ENCODE data around the gene MIPOL1.
"Not testable (repeated sequence)": the region's sequence is repeated elsewhere in the genome, so short reads cannot be mapped to it uniquely, and the experiment has no call there.

MIPOL1 gene

GRCh38 chr14:37375566-37375965 is 177.8 kb downstream of the MIPOL1 start:
- H3K36me3 ChIP-seq (ENCODE audit: control insufficient read depth, insufficient read depth, low read length) = no peaks in the 10 kb centered on the region
- H3K27me3 ChIP-seq (replicated peaks; ENCODE audit: control insufficient read depth, insufficient read depth, low read length, poor library complexity, severe bottlenecking) = no peaks in the 10 kb centered on the region
- H3K4me3 ChIP-seq (ENCODE audit: insufficient read depth, low read depth, low read length, poor library complexity, severe bottlenecking) = no peak overlapping the region
- H3K4me1 ChIP-seq (ENCODE audit: control insufficient read depth, insufficient read depth, low read length, poor library complexity, severe bottlenecking) = no peaks in the 10 kb centered on the region
- DNase-seq = no peak
- no peaks in the 10 kb centered on the region for H3K9me3 ChIP-seq (ENCODE audit: control insufficient read depth, low read length)
- no peak overlapping the region for H3K27ac ChIP-seq (ENCODE audit: insufficient read depth, low read length, poor library complexity, severe bottlenecking)

DNA sequence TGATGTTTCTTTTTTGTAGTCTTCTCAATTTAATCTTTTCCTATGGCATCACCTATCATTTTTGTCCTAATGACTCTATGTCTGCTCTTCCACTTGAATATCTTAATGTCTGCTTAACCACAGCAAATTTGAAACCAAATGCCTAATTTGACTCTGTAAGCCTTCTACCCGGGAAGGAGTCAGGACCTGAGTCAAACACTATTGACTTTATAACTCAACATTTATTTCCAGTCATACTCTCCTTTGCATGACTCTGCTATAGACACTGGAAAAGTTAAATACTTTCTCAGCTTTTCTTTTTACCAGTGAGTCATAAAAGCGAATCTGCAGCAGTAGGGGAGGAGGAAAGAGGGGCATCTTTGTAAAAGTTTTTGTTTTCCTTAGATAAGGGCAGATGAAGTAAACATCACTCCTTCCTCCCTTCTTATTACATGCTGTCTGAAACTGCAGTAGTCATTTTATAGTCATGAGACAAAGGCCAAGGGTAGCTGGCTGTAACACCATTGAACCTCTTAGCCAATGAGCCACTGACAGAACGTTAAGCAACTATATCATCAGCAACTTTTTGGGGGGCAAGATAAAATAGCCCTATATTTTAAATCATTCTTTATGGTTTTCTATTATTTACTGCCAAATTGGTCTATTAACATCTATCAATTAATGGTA is 179.3 kb downstream of the MIPOL1 start:
- no peak for DNase-seq
- Histone ChIP-seq H3K27ac (ENCODE audit: insufficient read depth, low read length, poor library complexity, severe bottlenecking) (no peak overlapping the region), H3K4me1 (ENCODE audit: control insufficient read depth, insufficient read depth, low read length, poor library complexity, severe bottlenecking) (no peaks in the 10 kb centered on the region), H3K36me3 (ENCODE audit: control insufficient read depth, insufficient read depth, low read length) (no peaks in the 10 kb centered on the region), H3K27me3 (replicated peaks; ENCODE audit: control insufficient read depth, insufficient read depth, low read length, poor library complexity, severe bottlenecking) (no peaks in the 10 kb centered on the region), H3K4me3 (ENCODE audit: insufficient read depth, low read depth, low read length, poor library complexity, severe bottlenecking) (no peak overlapping the region), H3K9me3 (ENCODE audit: control insufficient read depth, low read length) (no peaks in the 10 kb centered on the region)

DNA sequence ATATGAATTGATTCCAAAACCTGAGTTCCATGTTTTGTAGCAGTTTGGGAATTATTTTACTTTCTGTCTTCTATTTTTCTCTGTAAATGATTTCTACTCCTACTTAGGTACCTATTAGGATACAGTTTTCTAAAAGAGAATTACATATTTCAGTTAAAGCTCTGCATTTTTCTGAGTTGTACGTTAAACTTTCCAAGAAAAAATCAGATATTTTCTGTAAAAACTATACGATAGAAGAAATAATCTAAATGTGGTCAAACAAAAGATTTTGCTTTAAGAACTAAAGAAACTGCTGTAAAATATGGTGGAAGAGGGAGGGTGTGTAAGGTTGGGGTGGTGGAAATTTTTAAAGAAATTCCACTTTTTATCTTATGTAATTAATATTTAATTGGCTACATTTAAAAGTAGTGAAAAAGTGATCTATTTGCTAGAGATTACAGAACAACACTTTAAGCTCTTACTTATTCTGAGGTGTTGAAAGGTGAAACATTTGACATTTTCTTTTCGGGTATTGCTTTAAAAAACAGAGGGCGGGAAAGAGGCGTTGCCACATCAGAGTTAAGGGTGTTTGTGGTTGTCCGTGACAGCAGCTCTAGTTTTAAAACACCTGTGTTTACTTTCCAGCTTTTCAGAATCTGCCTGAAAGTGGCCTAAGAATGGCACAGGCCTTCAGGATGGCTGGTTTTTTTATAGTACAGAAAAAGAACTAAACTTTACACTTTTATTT is 187.3 kb downstream of the MIPOL1 start:
- no peaks in the 10 kb centered on the region for H3K36me3 ChIP-seq (ENCODE audit: control insufficient read depth, insufficient read depth, low read length)
- no peak overlapping the region for H3K4me3 ChIP-seq (ENCODE audit: insufficient read depth, low read depth, low read length, poor library complexity, severe bottlenecking)
- H3K4me1 ChIP-seq (ENCODE audit: control insufficient read depth, insufficient read depth, low read length, poor library complexity, severe bottlenecking) = no peaks in the 10 kb centered on the region
- no peaks in the 10 kb centered on the region for H3K9me3 ChIP-seq (ENCODE audit: control insufficient read depth, low read length)
- H3K27me3 ChIP-seq (replicated peaks; ENCODE audit: control insufficient read depth, insufficient read depth, low read length, poor library complexity, severe bottlenecking) = no peaks in the 10 kb centered on the region
- DNase-seq = no peak
- no peak overlapping the region for H3K27ac ChIP-seq (ENCODE audit: insufficient read depth, low read length, poor library complexity, severe bottlenecking)

DNA sequence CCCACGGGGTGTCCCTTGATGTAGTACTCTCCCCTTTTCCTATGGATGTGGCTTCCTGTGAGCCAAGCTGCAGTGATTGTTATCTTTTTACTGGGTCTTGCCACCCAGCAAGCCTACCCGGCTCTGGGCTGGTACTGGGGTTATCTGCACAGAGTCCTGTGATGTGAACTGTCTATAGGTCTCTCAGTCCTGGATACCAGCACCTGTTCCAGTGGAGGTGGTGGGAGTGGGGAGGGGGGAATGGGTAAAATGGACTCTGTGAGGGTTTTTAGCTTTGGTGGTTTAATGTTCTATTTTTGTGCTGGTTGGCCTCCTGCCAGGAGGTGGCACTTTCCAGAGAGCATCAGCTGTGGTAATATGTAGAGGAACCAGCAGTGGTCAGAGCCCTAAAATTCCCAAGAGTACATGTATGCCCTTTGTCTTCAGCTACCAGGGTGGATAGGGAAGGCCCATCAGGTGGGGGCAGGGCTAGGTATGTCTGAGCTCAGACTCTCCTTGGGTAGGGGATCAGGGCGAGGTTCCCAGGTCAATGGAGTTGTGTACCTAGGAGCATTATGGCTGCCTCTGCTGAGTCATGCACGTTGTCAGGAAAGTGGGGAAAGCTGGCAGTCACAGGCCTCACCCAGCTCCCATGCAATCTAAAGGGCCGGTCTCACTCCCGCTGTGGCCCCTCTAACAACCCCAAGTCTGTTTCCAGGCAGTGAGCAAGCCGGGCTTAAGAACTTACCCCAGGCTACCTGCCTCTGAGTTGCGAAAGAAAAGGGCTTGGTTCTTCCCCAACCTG is 199.6 kb downstream of the MIPOL1 start:
- H3K36me3 ChIP-seq (ENCODE audit: control insufficient read depth, insufficient read depth, low read length); H3K27ac ChIP-seq (ENCODE audit: insufficient read depth, low read length, poor library complexity, severe bottlenecking); H3K4me3 ChIP-seq (ENCODE audit: insufficient read depth, low read depth, low read length, poor library complexity, severe bottlenecking); DNase-seq; H3K4me1 ChIP-seq (ENCODE audit: control insufficient read depth, insufficient read depth, low read length, poor library complexity, severe bottlenecking); H3K9me3 ChIP-seq (ENCODE audit: control insufficient read depth, low read length); H3K27me3 ChIP-seq (replicated peaks; ENCODE audit: control insufficient read depth, insufficient read depth, low read length, poor library complexity, severe bottlenecking): not testable (repeated sequence)

DNA sequence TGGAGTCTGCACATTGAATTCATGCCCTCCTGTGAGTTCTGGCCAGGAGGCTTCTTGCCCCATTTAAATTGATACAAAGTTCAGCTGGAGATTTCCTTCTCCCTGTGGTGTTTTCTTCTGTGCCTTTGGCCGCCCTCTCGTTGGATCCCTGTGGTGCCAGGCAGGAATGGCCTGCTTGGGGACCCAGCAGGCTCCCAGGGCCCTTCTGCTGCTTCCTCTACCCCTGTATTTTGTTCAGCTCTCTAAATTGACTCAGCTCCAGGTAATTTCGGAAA is 200.1 kb downstream of the MIPOL1 start:
- no peaks in the 10 kb centered on the region for H3K36me3 ChIP-seq (ENCODE audit: control insufficient read depth, insufficient read depth, low read length)
- no peaks in the 10 kb centered on the region for H3K27me3 ChIP-seq (replicated peaks; ENCODE audit: control insufficient read depth, insufficient read depth, low read length, poor library complexity, severe bottlenecking)
- H3K9me3 ChIP-seq (ENCODE audit: control insufficient read depth, low read length) = no peaks in the 10 kb centered on the region
- no peak for DNase-seq
- no peaks in the 10 kb centered on the region for H3K4me1 ChIP-seq (ENCODE audit: control insufficient read depth, insufficient read depth, low read length, poor library complexity, severe bottlenecking)
- H3K4me3 ChIP-seq (ENCODE audit: insufficient read depth, low read depth, low read length, poor library complexity, severe bottlenecking) = no peak overlapping the region
- H3K27ac ChIP-seq (ENCODE audit: insufficient read depth, low read length, poor library complexity, severe bottlenecking) = no peak overlapping the region

- Histone ChIP-seq H3K36me3 (ENCODE audit: control insufficient read depth, insufficient read depth, low read length) (no peaks in the 10 kb centered on the region), H3K9me3 (ENCODE audit: control insufficient read depth, low read length) (no peaks in the 10 kb centered on the region), H3K4me1 (ENCODE audit: control insufficient read depth, insufficient read depth, low read length, poor library complexity, severe bottlenecking) (no peaks in the 10 kb centered on the region), H3K4me3 (ENCODE audit: insufficient read depth, low read depth, low read length, poor library complexity, severe bottlenecking) (no peak overlapping the region), H3K27me3 (replicated peaks; ENCODE audit: control insufficient read depth, insufficient read depth, low read length, poor library complexity, severe bottlenecking) (no peaks in the 10 kb centered on the region), H3K27ac (ENCODE audit: insufficient read depth, low read length, poor library complexity, severe bottlenecking) (no peak overlapping the region)
- DNase-seq = no peak
These were observed 201.8 kb downstream of the MIPOL1 start for GRCh38 chr14:37399517-37399916.

GRCh38 chr14:37401093-37401492 is 203.4 kb downstream of the MIPOL1 start:
- H3K4me3 ChIP-seq (ENCODE audit: insufficient read depth, low read depth, low read length, poor library complexity, severe bottlenecking) = no peak overlapping the region
- no peak overlapping the region for H3K27ac ChIP-seq (ENCODE audit: insufficient read depth, low read length, poor library complexity, severe bottlenecking)
- H3K27me3 ChIP-seq (replicated peaks; ENCODE audit: control insufficient read depth, insufficient read depth, low read length, poor library complexity, severe bottlenecking) = no peaks in the 10 kb centered on the region
- no peaks in the 10 kb centered on the region for H3K4me1 ChIP-seq (ENCODE audit: control insufficient read depth, insufficient read depth, low read length, poor library complexity, severe bottlenecking)
- no peaks in the 10 kb centered on the region for H3K36me3 ChIP-seq (ENCODE audit: control insufficient read depth, insufficient read depth, low read length)
- no peaks in the 10 kb centered on the region for H3K9me3 ChIP-seq (ENCODE audit: control insufficient read depth, low read length)
- DNase-seq = no peak

DNA sequence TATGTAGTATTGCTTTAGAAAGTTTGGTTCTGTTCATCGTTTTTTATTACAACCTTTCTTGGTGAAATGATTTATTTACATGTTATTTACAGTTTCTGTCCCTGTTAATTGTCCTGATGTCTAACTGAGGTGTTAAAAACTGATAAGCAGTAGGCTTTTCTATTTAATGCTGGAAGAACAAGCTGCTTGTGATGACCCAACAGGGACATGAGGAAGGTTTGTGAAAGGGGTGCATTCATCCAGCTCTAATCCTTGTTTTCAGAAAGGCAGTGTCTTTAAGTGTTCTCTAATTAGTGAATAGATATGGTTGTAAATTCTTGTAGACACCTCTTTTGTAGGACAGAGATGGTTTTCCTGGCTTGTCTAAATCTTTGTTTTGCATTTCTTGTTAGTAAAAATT is 205.9 kb downstream of the MIPOL1 start:
- Histone ChIP-seq H3K9me3 (ENCODE audit: control insufficient read depth, low read length) (no peaks in the 10 kb centered on the region), H3K27ac (ENCODE audit: insufficient read depth, low read length, poor library complexity, severe bottlenecking) (no peak overlapping the region), H3K4me3 (ENCODE audit: insufficient read depth, low read depth, low read length, poor library complexity, severe bottlenecking) (no peak overlapping the region), H3K36me3 (ENCODE audit: control insufficient read depth, insufficient read depth, low read length) (no peaks in the 10 kb centered on the region), H3K4me1 (ENCODE audit: control insufficient read depth, insufficient read depth, low read length, poor library complexity, severe bottlenecking) (no peaks in the 10 kb centered on the region), H3K27me3 (replicated peaks; ENCODE audit: control insufficient read depth, insufficient read depth, low read length, poor library complexity, severe bottlenecking) (no peaks in the 10 kb centered on the region)
- no peak for DNase-seq

GRCh38 chr14:37406095-37406494 is 208.4 kb downstream of the MIPOL1 start:
- Histone ChIP-seq H3K9me3 (ENCODE audit: control insufficient read depth, low read length) (no peaks in the 10 kb centered on the region), H3K36me3 (ENCODE audit: control insufficient read depth, insufficient read depth, low read length) (no peaks in the 10 kb centered on the region), H3K27me3 (replicated peaks; ENCODE audit: control insufficient read depth, insufficient read depth, low read length, poor library complexity, severe bottlenecking) (no peaks in the 10 kb centered on the region), H3K4me1 (ENCODE audit: control insufficient read depth, insufficient read depth, low read length, poor library complexity, severe bottlenecking) (no peaks in the 10 kb centered on the region), H3K27ac (ENCODE audit: insufficient read depth, low read length, poor library complexity, severe bottlenecking) (no peak overlapping the region), H3K4me3 (ENCODE audit: insufficient read depth, low read depth, low read length, poor library complexity, severe bottlenecking) (no peak overlapping the region)
- DNase-seq = no peak

- no peaks in the 10 kb centered on the region for H3K36me3 ChIP-seq (ENCODE audit: control insufficient read depth, insufficient read depth, low read length)
- DNase-seq = no peak
- H3K27me3 ChIP-seq (replicated peaks; ENCODE audit: control insufficient read depth, insufficient read depth, low read length, poor library complexity, severe bottlenecking) = no peaks in the 10 kb centered on the region
- no peaks in the 10 kb centered on the region for H3K9me3 ChIP-seq (ENCODE audit: control insufficient read depth, low read length)
- no peaks in the 10 kb centered on the region for H3K4me1 ChIP-seq (ENCODE audit: control insufficient read depth, insufficient read depth, low read length, poor library complexity, severe bottlenecking)
- no peak overlapping the region for H3K27ac ChIP-seq (ENCODE audit: insufficient read depth, low read length, poor library complexity, severe bottlenecking)
- H3K4me3 ChIP-seq (ENCODE audit: insufficient read depth, low read depth, low read length, poor library complexity, severe bottlenecking) = no peak overlapping the region
These were observed 213.5 kb downstream of the MIPOL1 start for GRCh38 chr14:37411079-37411735.
